ENCODE measurements around the gene PGA4. TPM values are rescaled to one million over a fixed set of nuclear protein-coding genes. Genes with fewer than 3 reads are reported as not detected.

PGA4 gene
- total RNA-seq, 2 experiments from 2014 or later: not detected

GRCh38 chr11:61273178-61274078 is 51.3 kb downstream of the PGA4 start:
- intact Hi-C loops (cut with DNase I, micrococcal nuclease): no loop called here
- ATAC-seq: no peak
- H3K27ac Mint-ChIP-seq: no peak overlapping the region
- H3K4me1 Mint-ChIP-seq: no peaks in the 10 kb centered on the region
- CTCF ChIA-PET: interaction anchor here (1.2 kb wide), 1 partner anchor 162 kb away, joined by 3 read pairs; no protein-coding TSS in a partner anchor
- no peak for DNase-seq
- no peaks in the 10 kb centered on the region for H3K27me3 Mint-ChIP-seq
- no peak overlapping the region for H3K4me3 Mint-ChIP-seq
- H3K36me3 Mint-ChIP-seq (ENCODE audit: low read depth): no peaks in the 10 kb centered on the region
- no peaks in the 10 kb centered on the region for H3K9me3 Mint-ChIP-seq (ENCODE audit: low read depth)
- POLR2A ChIA-PET: no interaction called here

- Mint-ChIP-seq H3K4me3 (no peak overlapping the region), H3K36me3 (ENCODE audit: low read depth) (no peaks in the 10 kb centered on the region), H3K4me1 (no peaks in the 10 kb centered on the region), H3K9me3 (ENCODE audit: low read depth) (no peaks in the 10 kb centered on the region), H3K27me3 (no peaks in the 10 kb centered on the region), H3K27ac (no peak overlapping the region)
- ChIA-PET CTCF (no interaction called here), POLR2A (interaction anchor here (1.1 kb wide), 1 partner anchor 21 kb away, joined by 3 read pairs; the partner anchor contains the start of gene VWCE)
- intact Hi-C loops (cut with DNase I, micrococcal nuclease): no loop called here
- ATAC-seq (no peak), DNase-seq (no peak)
Measured at GRCh38 chr11:61274084-61274483, 51.9 kb downstream of the PGA4 start.

GRCh38 chr11:61275191-61275590 is 53.0 kb downstream of the PGA4 start:
- intact Hi-C loops (cut with DNase I, micrococcal nuclease): no loop called here
- CTCF ChIA-PET: interaction anchor here (1.2 kb wide), 2 partner anchors 19 to 21 kb away, joined by 3 to 4 read pairs; no protein-coding TSS in a partner anchor
- Mint-ChIP-seq H3K4me3 (no peak overlapping the region), H3K27me3 (no peaks in the 10 kb centered on the region), H3K9me3 (ENCODE audit: low read depth) (no peaks in the 10 kb centered on the region), H3K4me1 (no peaks in the 10 kb centered on the region), H3K36me3 (ENCODE audit: low read depth) (no peaks in the 10 kb centered on the region), H3K27ac (no peak overlapping the region)
- DNase-seq: no peak
- POLR2A ChIA-PET: interaction anchor here (1.1 kb wide), 1 partner anchor 20 kb away, joined by 3 read pairs; the partner anchor contains the start of gene VWCE
- ATAC-seq: no peak

GRCh38 chr11:61277186-61278000 is 55.2 kb downstream of the PGA4 start:
- Mint-ChIP-seq H3K36me3 (ENCODE audit: low read depth) (peaks cover 4% of the 10 kb centered on the region), H3K27ac (no peak overlapping the region), H3K27me3 (no peaks in the 10 kb centered on the region), H3K4me1 (no peaks in the 10 kb centered on the region), H3K4me3 (no peak overlapping the region), H3K9me3 (ENCODE audit: low read depth) (no peaks in the 10 kb centered on the region)
- ATAC-seq (no peak), DNase-seq (no peak)
- ChIA-PET CTCF (no interaction called here), POLR2A (interaction anchor here (0.6 to 0.7 kb wide), 3 partner anchors 31 to 478 kb away, joined by 3 read pairs; no protein-coding TSS in a partner anchor)
- intact Hi-C loops (cut with DNase I, micrococcal nuclease): no loop called here

GRCh38 chr11:61278001-61278470 is 55.9 kb downstream of the PGA4 start:
- no peak overlapping the region for H3K4me3 Mint-ChIP-seq
- ChIA-PET CTCF (interaction anchor here (0.6 to 0.7 kb wide), 2 partner anchors 12 to 1453 kb away, joined by 3 to 4 read pairs; no protein-coding TSS in a partner anchor), POLR2A (interaction anchor here (0.7 kb wide), 1 partner anchor 30 kb away, joined by 3 read pairs; no protein-coding TSS in a partner anchor)
- H3K27me3 Mint-ChIP-seq: no peaks in the 10 kb centered on the region
- H3K36me3 Mint-ChIP-seq (ENCODE audit: low read depth): peaks cover 4% of the 10 kb centered on the region
- intact Hi-C loops (cut with DNase I, micrococcal nuclease): no loop called here
- H3K4me1 Mint-ChIP-seq: no peaks in the 10 kb centered on the region
- no peak overlapping the region for H3K27ac Mint-ChIP-seq
- DNase-seq (no peak), ATAC-seq (no peak)
- H3K9me3 Mint-ChIP-seq (ENCODE audit: low read depth): no peaks in the 10 kb centered on the region

- no peak for ATAC-seq
- H3K27ac Mint-ChIP-seq: no peak overlapping the region
- intact Hi-C loops (cut with DNase I, micrococcal nuclease): no loop called here
Measured at GRCh38 chr11:61279934-61280659, 58.0 kb downstream of the PGA4 start.

GRCh38 chr11:61280883-61281580 is 58.9 kb downstream of the PGA4 start:
- POLR2A ChIA-PET: no interaction called here
- no peaks in the 10 kb centered on the region for H3K4me1 Mint-ChIP-seq

More at GRCh38 chr11:61279934-61280659, 58.0 kb downstream of the PGA4 start:
- ChIA-PET CTCF (no interaction called here), POLR2A (no interaction called here)
- no peak for DNase-seq
- Mint-ChIP-seq H3K36me3 (ENCODE audit: low read depth) (peaks cover 12% of the 10 kb centered on the region), H3K4me3 (no peak overlapping the region), H3K4me1 (no peaks in the 10 kb centered on the region), H3K27me3 (no peaks in the 10 kb centered on the region), H3K9me3 (ENCODE audit: low read depth) (no peaks in the 10 kb centered on the region)

More at GRCh38 chr11:61280883-61281580, 58.9 kb downstream of the PGA4 start:
- Mint-ChIP-seq H3K36me3 (ENCODE audit: low read depth) (peaks cover 19% of the 10 kb centered on the region), H3K9me3 (ENCODE audit: low read depth) (no peaks in the 10 kb centered on the region), H3K27ac (no peak overlapping the region), H3K27me3 (no peaks in the 10 kb centered on the region), H3K4me3 (no peak overlapping the region)
- intact Hi-C loops (cut with DNase I, micrococcal nuclease): no loop called here
- ATAC-seq: no peak
- DNase-seq: no peak
- CTCF ChIA-PET: interaction anchor here (0.6 kb wide), 1 partner anchor 364 kb away, joined by 3 read pairs; no protein-coding TSS in a partner anchor

Other genes starting within 250 kb of the PGA4 start
- gene CD5, start 119.9 kb upstream of the PGA4 start, total RNA-seq: 100 to 1,000 TPM; 298 to 399 TPM
- 10 to 100 TPM in 1 of 2 experiments, 1 to 10 TPM in 1; 9.5 to 10.6 TPM for gene VPS37C, start 60.9 kb upstream of the PGA4 start, total RNA-seq
- not detected for gene PGA3, start 18.8 kb upstream of the PGA4 start, total RNA-seq
- not detected for gene PGA5, start 18.8 kb downstream of the PGA4 start, total RNA-seq
- 1 to 10 TPM; 5.2 to 6.8 TPM for gene VWCE, start 73.0 kb downstream of the PGA4 start, total RNA-seq
- gene DDB1, start 110.8 kb downstream of the PGA4 start, total RNA-seq: 100 to 1,000 TPM; 258 to 268 TPM
- gene TKFC, start 110.9 kb downstream of the PGA4 start, total RNA-seq: 100 to 1,000 TPM; 100 to 107 TPM
- gene CYB561A3, start 139.5 kb downstream of the PGA4 start, total RNA-seq: 10 to 100 TPM; 31.8 to 34.4 TPM
- gene TMEM138, start 140.0 kb downstream of the PGA4 start, total RNA-seq: 10 to 100 TPM; 38.6 to 56.5 TPM
- gene TMEM216, start 170.2 kb downstream of the PGA4 start, total RNA-seq: 1 to 10 TPM; 8.3 to 8.8 TPM
- gene CPSF7, start 207.6 kb downstream of the PGA4 start, total RNA-seq: 100 to 1,000 TPM; 108 to 179 TPM
- gene SDHAF2, start 207.8 kb downstream of the PGA4 start, total RNA-seq: 10 to 100 TPM; 23.6 to 33.6 TPM